ENCODE measurements around the gene NCAPH2.

The NCAPH2 gene

GRCh38 chr22:50550395-50550794 is 42.4 kb downstream of the NCAPH2 start:
- no peak for DNase-seq

GRCh38 chr22:50551160-50551752 is 43.2 kb downstream of the NCAPH2 start:
- no peak for DNase-seq

DNA sequence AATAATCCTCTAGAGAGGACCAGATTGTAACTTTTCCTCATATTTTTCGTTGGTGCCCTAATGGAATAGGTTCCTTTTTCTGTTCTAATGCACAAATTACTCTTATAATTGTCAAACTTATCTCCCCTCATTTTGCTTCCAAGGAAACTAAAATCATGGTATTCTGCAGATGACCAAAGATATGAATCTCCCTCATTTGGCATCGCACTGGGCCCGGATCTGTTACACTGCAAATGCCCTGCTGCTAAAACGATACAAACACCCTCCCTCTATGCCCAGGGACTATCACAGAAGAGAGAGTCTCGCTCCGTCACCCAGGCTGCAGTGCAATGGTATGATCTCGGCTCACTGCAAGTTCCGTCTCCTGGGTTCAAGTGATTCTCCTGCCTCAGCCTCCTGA is 45.3 kb downstream of the NCAPH2 start:
- DNase-seq: no peak

DNA sequence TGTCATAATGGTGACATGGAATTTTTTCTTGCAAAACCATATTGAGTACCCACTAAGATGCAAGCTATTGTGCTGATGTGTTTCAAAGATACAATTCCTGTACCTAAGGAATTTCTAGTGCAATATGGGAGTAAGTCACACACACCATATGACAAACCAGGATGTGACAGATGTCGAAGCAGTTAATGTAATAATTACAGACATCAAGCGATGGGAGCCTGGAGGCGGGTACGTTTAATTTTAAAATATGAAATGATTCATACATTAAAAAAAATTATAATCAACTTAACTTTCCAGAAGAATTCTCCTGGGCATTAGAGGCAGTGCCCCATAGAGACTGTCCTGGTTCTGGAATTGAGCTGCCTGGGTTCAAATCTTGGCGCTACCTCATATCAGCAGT is 48.7 kb downstream of the NCAPH2 start:
- DNase-seq: no peak

GRCh38 chr22:50560034-50560433 is 52.0 kb downstream of the NCAPH2 start:
- no peak for DNase-seq

- DNase-seq: no peak
Observed at GRCh38 chr22:50561401-50562358, 53.7 kb downstream of the NCAPH2 start.

DNA sequence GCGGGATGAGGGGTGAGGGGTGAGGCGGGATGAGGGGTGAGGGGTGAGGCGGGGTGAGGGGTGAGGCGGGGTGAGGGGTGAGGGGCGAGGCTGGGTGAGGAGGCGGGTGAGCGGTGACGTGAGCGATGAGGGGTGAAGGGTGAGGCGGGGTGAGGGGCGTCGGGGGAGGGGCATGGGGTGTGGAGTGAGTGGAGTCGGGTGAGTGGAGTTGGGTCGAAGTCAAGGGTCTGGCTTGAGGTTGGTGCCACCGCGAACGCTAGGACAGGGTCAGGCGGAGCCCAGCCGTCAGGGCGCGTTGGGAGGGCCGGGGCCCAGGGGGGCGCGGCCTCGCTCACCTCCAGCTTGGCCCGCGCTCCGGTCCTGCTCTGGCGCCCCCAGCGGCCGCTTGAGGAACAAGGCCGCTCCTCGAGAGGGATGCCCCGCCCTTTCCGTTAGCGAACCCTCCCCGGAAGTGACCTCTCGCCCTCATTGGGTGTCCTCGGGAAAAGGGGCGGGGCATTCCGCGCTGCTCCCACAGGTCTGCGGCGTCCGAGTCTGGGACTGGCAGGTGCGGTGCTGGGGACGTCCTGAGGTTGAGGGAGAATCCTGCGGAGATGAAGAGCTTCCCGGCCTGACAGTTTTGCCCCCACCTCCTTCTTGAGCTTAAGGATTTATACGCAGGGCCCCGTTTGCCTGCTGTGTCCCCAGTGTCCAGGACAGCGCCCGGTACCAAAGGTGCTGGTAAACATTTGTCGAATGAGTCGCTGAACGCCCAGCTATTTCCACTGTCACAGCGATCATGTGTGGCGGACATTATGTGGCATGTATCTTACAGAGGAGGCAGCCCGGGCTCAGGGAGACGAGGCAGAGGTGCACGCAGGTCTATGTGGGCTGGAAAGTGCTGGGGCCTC is 54.7 kb downstream of the NCAPH2 start, which contains the start of gene SYCE3:
SYCE3 (minus strand) TSS at position 397 of the 890 bp plus-strand sequence. CDS start 6,514 bp downstream, outside the sequence.
- DNase-seq: peak; percentile 85 to 88

- DNase-seq: no peak
Observed at GRCh38 chr22:50563413-50564160, 55.6 kb downstream of the NCAPH2 start.

DNA sequence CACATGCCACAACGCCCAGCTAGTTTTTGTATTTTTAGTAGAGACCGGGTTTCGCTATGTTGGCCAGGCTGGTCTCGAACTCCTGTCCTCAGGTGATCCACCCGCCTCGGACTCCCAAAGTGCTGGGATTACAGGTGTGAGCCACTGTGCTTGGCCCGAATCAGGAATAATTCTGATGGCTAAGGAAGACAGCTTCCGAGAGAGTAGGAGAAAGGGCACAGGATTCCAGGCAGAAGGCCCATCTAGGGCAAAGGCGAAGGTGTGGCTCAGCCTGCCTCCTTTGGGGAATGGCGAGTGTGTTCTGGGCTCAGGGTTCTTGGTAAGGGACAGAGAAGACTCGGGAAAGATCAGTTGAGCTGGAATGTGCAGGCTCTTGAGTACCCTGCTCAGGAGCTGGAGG is 56.3 kb downstream of the NCAPH2 start:
- DNase-seq: no peak

- no peak for DNase-seq
Observed at GRCh38 chr22:50567721-50568252, 59.8 kb downstream of the NCAPH2 start.

GRCh38 chr22:50568626-50569025 is 60.6 kb downstream of the NCAPH2 start:
- no peak for DNase-seq

DNA sequence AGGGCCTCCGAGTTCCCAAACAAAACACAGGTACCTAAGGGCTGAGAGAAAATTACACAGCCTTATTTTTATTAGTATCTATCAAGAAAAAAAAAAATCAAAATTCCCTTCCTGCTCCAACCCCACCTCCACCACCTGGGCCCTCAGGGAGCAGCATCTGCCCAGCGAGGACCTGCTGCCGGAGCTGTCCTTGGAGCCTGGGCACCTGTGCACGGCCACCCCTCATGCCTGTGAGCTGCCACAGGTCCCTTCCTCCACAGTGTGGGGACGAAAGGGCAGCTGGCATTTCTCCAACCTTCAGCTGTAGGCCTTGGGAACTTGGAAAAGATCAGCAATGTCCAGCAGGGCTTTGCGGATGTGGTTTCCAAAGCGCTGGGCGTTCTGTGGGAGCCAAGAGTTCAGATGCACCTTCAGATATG is 61.0 kb downstream of the NCAPH2 start:
- DNase-seq: no peak

DNA sequence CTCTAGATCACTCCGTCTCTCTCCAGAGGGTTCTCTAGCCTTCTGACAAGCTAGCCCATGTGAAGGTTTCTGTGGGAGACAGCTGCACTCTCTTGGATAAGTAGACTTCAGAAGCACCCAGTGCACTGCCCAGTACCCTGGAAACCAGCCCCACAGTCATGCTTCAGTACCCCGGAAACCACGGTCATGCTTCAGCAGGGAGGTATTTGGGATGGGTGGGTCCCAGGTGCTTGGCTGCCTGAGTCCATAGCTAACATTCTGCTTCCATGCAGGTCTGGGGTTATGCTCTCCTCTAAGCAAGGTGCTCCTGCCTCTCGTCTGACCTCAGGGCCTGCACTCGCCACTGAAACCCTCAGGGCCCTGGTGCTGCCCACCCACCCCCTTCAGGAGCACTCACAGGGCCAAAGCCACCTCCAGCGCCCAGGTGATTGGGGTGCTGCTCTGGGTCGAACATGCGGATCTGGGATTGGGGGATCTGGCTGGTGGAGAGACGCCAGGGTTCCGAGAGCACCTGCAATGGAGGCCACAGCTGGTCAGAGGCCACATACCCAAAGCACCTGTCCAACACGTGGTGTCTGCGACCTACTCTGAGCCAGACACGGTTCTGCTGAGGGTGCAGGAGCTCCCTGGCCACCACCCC is 62.0 kb downstream of the NCAPH2 start:
- no peak for DNase-seq

- no peak for DNase-seq
Observed at GRCh38 chr22:50570861-50571260, 62.8 kb downstream of the NCAPH2 start.

- no peak for DNase-seq
Observed at GRCh38 chr22:50571264-50572175, 63.5 kb downstream of the NCAPH2 start.

GRCh38 chr22:50572965-50573364 is 64.9 kb downstream of the NCAPH2 start:
- no peak for DNase-seq

DNA sequence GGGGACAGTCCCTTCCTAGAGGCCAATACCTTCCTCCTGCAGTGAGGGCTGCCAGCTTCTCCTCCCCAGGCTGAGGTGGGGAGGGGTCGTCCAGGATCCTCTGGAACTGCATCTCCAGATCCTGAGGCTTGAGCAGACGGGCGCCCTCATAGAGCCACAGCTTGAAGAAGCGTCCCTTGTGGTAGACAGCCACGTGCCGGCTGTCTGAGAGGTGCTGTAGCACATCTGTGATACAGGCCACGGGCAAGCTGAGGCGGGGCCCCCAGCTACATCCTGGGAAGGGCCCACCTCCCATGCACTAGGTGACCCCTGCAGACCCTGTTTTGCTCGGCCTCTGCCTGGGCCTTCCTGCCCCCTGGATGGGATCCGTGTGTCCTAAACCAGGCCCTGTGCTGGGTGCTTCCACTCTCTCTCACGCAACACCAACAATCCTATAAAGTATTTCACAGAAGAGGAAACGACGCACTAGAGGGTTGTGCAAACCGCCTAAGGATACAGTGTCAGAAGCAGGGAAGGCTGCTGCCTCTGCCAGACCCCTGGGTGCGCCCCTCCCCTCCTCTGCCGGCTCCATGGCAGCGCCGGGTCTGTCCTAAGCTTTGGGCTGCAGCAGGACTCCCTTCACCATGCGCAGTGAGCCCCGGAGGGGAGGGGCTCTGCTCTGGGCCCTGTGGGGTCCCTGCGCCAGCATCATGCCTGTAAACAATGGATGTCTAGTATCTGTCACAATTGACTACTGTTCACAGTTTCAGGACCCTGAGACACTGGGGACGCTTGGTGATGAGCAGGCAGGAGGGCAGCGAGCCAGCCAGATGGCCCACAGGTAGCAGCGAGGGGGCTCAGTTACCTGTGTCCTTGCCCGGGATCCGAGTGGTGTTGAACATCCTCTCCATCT is 65.7 kb downstream of the NCAPH2 start:
- DNase-seq: no peak

DNA sequence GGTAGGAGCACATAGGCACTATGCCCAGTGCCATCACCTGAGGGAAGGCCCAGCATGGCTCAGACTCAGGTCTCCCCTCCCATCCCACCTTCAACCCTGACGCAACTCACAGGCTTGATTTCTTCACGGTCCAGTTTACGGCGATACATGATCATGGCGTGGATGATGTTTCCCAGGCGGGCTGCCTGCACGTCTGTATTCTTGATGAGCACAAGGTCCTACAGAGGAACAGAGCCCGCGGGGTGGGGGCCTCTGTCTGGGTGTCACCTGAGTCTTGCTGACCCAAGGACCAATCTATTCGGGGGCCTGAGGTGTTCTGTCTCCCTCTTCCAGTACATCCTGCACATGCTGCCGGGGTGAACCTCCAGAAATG is 66.3 kb downstream of the NCAPH2 start:
- DNase-seq: no peak

All from bone marrow (tissue), 2 donors.